H1 (cell line): ENCODE results near the gene DENND1A. TPM values are rescaled to one million over a fixed set of nuclear protein-coding genes. Genes with fewer than 3 reads are reported as not detected.

ENCODE experiments used
- BACH1 ChIP-seq: IDR thresholded peaks from 2 replicates; pipeline ENCODE4 v1.6.1; 2012; ENCODE audit warnings: low read length, improper control_type of control experiment
- BRCA1 ChIP-seq: IDR thresholded peaks from 2 replicates; pipeline ENCODE4 v1.6.1; 2012; ENCODE audit warnings: low read depth, low read length, improper control_type of control experiment
- CREB1 ChIP-seq: IDR thresholded peaks from 2 replicates; pipeline ENCODE4 v1.6.1; 2012; ENCODE audit warnings: inconsistent platforms
- EP300 ChIP-seq, 2 experiments: IDR thresholded peaks; 1 replicate in 1 of 2; 2 replicates in 1 of 2; pipeline ENCODE4 v1.6.1; 2011 to 2012; ENCODE audit warnings: low read depth in 2 of 2, low read length in 2 of 2, mild to moderate bottlenecking in 2 of 2, borderline replicate concordance in 1 of 2, inconsistent platforms in 1 of 2, moderate library complexity in 1 of 2
- EZH2 ChIP-seq: fragments of 200-600 bp; sonication (generic); IDR thresholded peaks from 2 replicates; pipeline ENCODE4 v1.7.1; 2012; ENCODE audit warnings: low read depth, mild to moderate bottlenecking, moderate library complexity, low read length, inconsistent platforms; ENCODE audit not compliant: severe bottlenecking
- HDAC2 ChIP-seq, 2 experiments: fragments of 300-600 bp in 1 of 2; sonication (generic) in 1 of 2; IDR thresholded peaks; 2 replicates each; pipeline ENCODE4 v1.6.1; 2011 to 2012; ENCODE audit warnings: low read depth in 2 of 2, low read length in 2 of 2, mild to moderate bottlenecking in 2 of 2, moderate library complexity in 2 of 2, borderline replicate concordance in 1 of 2, inconsistent platforms in 1 of 2
- KDM4A ChIP-seq: IDR thresholded peaks from one replicate; pipeline ENCODE4 v1.7.1; 2012; ENCODE audit warnings: low read depth, mild to moderate bottlenecking, moderate library complexity, low read length, inconsistent platforms; ENCODE audit not compliant: severe bottlenecking
- MAFK ChIP-seq: IDR thresholded peaks from 2 replicates; pipeline ENCODE4 v1.6.1; 2012; ENCODE audit warnings: low read depth, mild to moderate bottlenecking, improper control_type of control experiment, low read length
- SP4 ChIP-seq: IDR thresholded peaks from 2 replicates; pipeline ENCODE4 v1.6.1; 2012; ENCODE audit warnings: low read length, inconsistent platforms
- TAF7 ChIP-seq: optimal IDR thresholded peaks from 2 replicates; pipeline ENCODE3; 2011; ENCODE audit warnings: low read depth, mild to moderate bottlenecking, inconsistent platforms, low read length, moderate library complexity, borderline replicate concordance
- polyA plus RNA-seq, 7 experiments: library from polyadenylated mRNA; depleted of rRNA in 3 of 7; stranded (reverse) in 5 of 7; unstranded in 2 of 7; fragments of >200 nt in 5 of 7; fragments of 200-250 nt in 2 of 7; gene quantifications; 1 replicate in 5 of 7; 2 replicates in 1 of 7; 4 replicates in 1 of 7; pipeline versions ENCODE4 v1.2.1 to v1.2.3, GENCODE V29; 2011 to 2013; ENCODE audit warnings: missing spikeins in 2 of 7, mixed read lengths in 2 of 7
- total RNA-seq: library from RNA; stranded (reverse); fragmentation: NEBNext Ultra II Directional; extraction: Animal tissue kit (Norgen Biotek cat#: 25700); gene quantifications from 2 replicates; pipeline ENCODE4 v1.2.1, GENCODE V29; 2021
- TF ChIP-seq, protein P1 (sequence below): fragments of 300-600 bp; sonication (generic); IDR thresholded peaks from 2 replicates; pipeline ENCODE4 v1.7.1; 2012; ENCODE audit warnings: low read length, moderate library complexity, mild to moderate bottlenecking, inconsistent platforms; ENCODE audit not compliant: insufficient replicate concordance
- TF ChIP-seq, protein P2 (sequence below): IDR thresholded peaks from 2 replicates; pipeline ENCODE4 v1.6.1; 2012; ENCODE audit warnings: inconsistent platforms

DENND1A gene
- total and polyA plus RNA-seq, 2 of the 8 experiments (the other 6 are each of a cell fraction or from before 2014, with no cell fraction given) = 24.1 to 26.4 TPM

GRCh38 chr9:123925161-123925560 is 4.8 kb downstream of the DENND1A start (continued):
- TF ChIP-seq, protein P1, sequence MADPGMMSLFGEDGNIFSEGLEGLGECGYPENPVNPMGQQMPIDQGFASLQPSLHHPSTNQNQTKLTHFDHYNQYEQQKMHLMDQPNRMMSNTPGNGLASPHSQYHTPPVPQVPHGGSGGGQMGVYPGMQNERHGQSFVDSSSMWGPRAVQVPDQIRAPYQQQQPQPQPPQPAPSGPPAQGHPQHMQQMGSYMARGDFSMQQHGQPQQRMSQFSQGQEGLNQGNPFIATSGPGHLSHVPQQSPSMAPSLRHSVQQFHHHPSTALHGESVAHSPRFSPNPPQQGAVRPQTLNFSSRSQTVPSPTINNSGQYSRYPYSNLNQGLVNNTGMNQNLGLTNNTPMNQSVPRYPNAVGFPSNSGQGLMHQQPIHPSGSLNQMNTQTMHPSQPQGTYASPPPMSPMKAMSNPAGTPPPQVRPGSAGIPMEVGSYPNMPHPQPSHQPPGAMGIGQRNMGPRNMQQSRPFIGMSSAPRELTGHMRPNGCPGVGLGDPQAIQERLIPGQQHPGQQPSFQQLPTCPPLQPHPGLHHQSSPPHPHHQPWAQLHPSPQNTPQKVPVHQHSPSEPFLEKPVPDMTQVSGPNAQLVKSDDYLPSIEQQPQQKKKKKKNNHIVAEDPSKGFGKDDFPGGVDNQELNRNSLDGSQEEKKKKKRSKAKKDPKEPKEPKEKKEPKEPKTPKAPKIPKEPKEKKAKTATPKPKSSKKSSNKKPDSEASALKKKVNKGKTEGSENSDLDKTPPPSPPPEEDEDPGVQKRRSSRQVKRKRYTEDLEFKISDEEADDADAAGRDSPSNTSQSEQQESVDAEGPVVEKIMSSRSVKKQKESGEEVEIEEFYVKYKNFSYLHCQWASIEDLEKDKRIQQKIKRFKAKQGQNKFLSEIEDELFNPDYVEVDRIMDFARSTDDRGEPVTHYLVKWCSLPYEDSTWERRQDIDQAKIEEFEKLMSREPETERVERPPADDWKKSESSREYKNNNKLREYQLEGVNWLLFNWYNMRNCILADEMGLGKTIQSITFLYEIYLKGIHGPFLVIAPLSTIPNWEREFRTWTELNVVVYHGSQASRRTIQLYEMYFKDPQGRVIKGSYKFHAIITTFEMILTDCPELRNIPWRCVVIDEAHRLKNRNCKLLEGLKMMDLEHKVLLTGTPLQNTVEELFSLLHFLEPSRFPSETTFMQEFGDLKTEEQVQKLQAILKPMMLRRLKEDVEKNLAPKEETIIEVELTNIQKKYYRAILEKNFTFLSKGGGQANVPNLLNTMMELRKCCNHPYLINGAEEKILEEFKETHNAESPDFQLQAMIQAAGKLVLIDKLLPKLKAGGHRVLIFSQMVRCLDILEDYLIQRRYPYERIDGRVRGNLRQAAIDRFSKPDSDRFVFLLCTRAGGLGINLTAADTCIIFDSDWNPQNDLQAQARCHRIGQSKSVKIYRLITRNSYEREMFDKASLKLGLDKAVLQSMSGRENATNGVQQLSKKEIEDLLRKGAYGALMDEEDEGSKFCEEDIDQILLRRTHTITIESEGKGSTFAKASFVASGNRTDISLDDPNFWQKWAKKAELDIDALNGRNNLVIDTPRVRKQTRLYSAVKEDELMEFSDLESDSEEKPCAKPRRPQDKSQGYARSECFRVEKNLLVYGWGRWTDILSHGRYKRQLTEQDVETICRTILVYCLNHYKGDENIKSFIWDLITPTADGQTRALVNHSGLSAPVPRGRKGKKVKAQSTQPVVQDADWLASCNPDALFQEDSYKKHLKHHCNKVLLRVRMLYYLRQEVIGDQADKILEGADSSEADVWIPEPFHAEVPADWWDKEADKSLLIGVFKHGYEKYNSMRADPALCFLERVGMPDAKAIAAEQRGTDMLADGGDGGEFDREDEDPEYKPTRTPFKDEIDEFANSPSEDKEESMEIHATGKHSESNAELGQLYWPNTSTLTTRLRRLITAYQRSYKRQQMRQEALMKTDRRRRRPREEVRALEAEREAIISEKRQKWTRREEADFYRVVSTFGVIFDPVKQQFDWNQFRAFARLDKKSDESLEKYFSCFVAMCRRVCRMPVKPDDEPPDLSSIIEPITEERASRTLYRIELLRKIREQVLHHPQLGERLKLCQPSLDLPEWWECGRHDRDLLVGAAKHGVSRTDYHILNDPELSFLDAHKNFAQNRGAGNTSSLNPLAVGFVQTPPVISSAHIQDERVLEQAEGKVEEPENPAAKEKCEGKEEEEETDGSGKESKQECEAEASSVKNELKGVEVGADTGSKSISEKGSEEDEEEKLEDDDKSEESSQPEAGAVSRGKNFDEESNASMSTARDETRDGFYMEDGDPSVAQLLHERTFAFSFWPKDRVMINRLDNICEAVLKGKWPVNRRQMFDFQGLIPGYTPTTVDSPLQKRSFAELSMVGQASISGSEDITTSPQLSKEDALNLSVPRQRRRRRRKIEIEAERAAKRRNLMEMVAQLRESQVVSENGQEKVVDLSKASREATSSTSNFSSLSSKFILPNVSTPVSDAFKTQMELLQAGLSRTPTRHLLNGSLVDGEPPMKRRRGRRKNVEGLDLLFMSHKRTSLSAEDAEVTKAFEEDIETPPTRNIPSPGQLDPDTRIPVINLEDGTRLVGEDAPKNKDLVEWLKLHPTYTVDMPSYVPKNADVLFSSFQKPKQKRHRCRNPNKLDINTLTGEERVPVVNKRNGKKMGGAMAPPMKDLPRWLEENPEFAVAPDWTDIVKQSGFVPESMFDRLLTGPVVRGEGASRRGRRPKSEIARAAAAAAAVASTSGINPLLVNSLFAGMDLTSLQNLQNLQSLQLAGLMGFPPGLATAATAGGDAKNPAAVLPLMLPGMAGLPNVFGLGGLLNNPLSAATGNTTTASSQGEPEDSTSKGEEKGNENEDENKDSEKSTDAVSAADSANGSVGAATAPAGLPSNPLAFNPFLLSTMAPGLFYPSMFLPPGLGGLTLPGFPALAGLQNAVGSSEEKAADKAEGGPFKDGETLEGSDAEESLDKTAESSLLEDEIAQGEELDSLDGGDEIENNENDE = no peak
- no peak for TF ChIP-seq TAF7
- TF ChIP-seq HDAC2 (IDR thresholded peaks at IDR 0.05; ENCODE audit: borderline replicate concordance in 1 of 2, low read depth in 2 of 2, low read length in 2 of 2) = no peak
- TF ChIP-seq EZH2 = no peak
- no peak for TF ChIP-seq CREB1
- TF ChIP-seq EP300 (IDR thresholded peaks at IDR 0.05; ENCODE audit: borderline replicate concordance in 1 of 2, low read depth in 2 of 2, low read length in 2 of 2) = no peak
- no peak for TF ChIP-seq MAFK
- no peak for TF ChIP-seq KDM4A
- TF ChIP-seq BACH1 = no peak
- TF ChIP-seq BRCA1 = no peak
- no peak for TF ChIP-seq SP4
- TF ChIP-seq, protein P2, sequence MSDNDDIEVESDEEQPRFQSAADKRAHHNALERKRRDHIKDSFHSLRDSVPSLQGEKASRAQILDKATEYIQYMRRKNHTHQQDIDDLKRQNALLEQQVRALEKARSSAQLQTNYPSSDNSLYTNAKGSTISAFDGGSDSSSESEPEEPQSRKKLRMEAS = no peak
